PC-3 (cell line): ENCODE results near the gene FOXI3. TPM values are rescaled to one million over a fixed set of nuclear protein-coding genes. Genes with fewer than 3 reads are reported as not detected.

ENCODE experiments used
- ATAC-seq: fragments of 200-7000 bp; cut with Tn5 transposase; 2 replicates; pipeline ENCODE4 v1.9.1; 2020; ENCODE audit warnings: mild to moderate bottlenecking, moderate library complexity
- BruUV-seq: library from RNA; stranded (reverse); fragments of 400-500 nt; replicated peaks from 2 replicates; lab custom pipeline; 2021; lab: Mats Ljungman, UMichigan
- CTCF ChIA-PET: fragments of 300-600 bp; sonication (Branson Sonifier 250); formaldehyde crosslinking; loops from one replicate; lab custom pipeline; 2022; ENCODE audit warnings: antibody characterized with exemption; lab: Charles Lee
- POLR2A ChIA-PET: fragments of 300-600 bp; sonication (Branson Sonifier 250); formaldehyde crosslinking; loops from one replicate; lab custom pipeline; 2022; ENCODE audit warnings: antibody characterized with exemption; ENCODE audit not compliant: unreplicated experiment; lab: Charles Lee
- DNase-seq: peaks from one replicate; pipeline ENCODE4 v3.0.0-alpha.2; 2015
- H2AFZ ChIP-seq: fragments of 300-600 bp; sonication (generic); 2 replicates; pipeline ENCODE4 v1.6.0; 2016; ENCODE audit warnings: antibody characterized with exemption, low read length
- H3F3A ChIP-seq: fragments of 300-600 bp; sonication (generic); one replicate; pipeline ENCODE4 v1.6.0; 2017; ENCODE audit warnings: antibody characterized with exemption, low read length, control low read depth, mild to moderate bottlenecking; ENCODE audit not compliant: unreplicated experiment
- H3K27ac ChIP-seq: fragments of 300-600 bp; sonication (generic); 2 replicates; pipeline ENCODE4 v1.5.1; 2016; ENCODE audit warnings: mild to moderate bottlenecking, low read length
- H3K27me3 ChIP-seq: fragments of 300-600 bp; sonication (generic); 2 replicates; pipeline ENCODE4 v1.6.1; 2016; ENCODE audit warnings: low read length, mixed read lengths
- H3K36me3 ChIP-seq: fragments of 300-600 bp; sonication (generic); 2 replicates; pipeline ENCODE4 v1.6.1; 2016; ENCODE audit warnings: low read depth, mixed run types, low read length, mixed read lengths
- H3K4me1 ChIP-seq: fragments of 300-600 bp; sonication (generic); 2 replicates; pipeline ENCODE4 v1.5.1; 2016; ENCODE audit warnings: low read length; ENCODE audit not compliant: insufficient read depth
- H3K4me2 ChIP-seq: fragments of 300-600 bp; sonication (generic); 2 replicates; pipeline ENCODE4 v1.6.0; 2016; ENCODE audit warnings: low read length
- H3K4me3 ChIP-seq: fragments of 300-600 bp; sonication (generic); 2 replicates; pipeline ENCODE4 v1.5.1; 2016; ENCODE audit warnings: mild to moderate bottlenecking, low read length, mixed read lengths
- H3K79me2 ChIP-seq: fragments of 300-600 bp; sonication (generic); 2 replicates; pipeline ENCODE4 v1.6.1; 2017; ENCODE audit warnings: low read length, mixed read lengths
- H3K9ac ChIP-seq: fragments of 300-600 bp; sonication (generic); 2 replicates; pipeline ENCODE4 v1.6.0; 2016; ENCODE audit warnings: mild to moderate bottlenecking, low read length
- H3K9me2 ChIP-seq: fragments of 300-600 bp; sonication (generic); replicated peaks from 2 replicates; pipeline ENCODE4 v1.6.1; 2016; ENCODE audit warnings: mixed run types, low read length, mixed read lengths
- H3K9me3 ChIP-seq: fragments of 300-600 bp; sonication (generic); 2 replicates; pipeline ENCODE4 v1.6.1; 2016; ENCODE audit warnings: low read length, mixed read lengths
- H4K20me1 ChIP-seq: fragments of 300-600 bp; sonication (generic); 2 replicates; pipeline ENCODE4 v1.6.1; 2016; ENCODE audit warnings: low read length, mixed read lengths
- CTCF ChIP-seq: fragments of 300-600 bp; sonication (generic); conservative IDR thresholded peaks from 2 replicates; pipeline ENCODE4 v1.5.1; 2017; ENCODE audit warnings: antibody characterized with exemption, low read depth, mild to moderate bottlenecking, low read length
- EZH2 ChIP-seq: fragments of 300-600 bp; sonication (generic); IDR thresholded peaks from one replicate; pipeline ENCODE4 v1.6.1; 2017; ENCODE audit warnings: antibody characterized with exemption, mild to moderate bottlenecking, low read length; ENCODE audit not compliant: unreplicated experiment
- EZH2phosphoT487 ChIP-seq: fragments of 300-600 bp; sonication (generic); IDR thresholded peaks from 2 replicates; pipeline ENCODE4 v1.6.1; 2018; ENCODE audit warnings: mild to moderate bottlenecking, antibody characterized with exemption, low read length, borderline replicate concordance
- intact Hi-C: fragments of 100-400 bp; cut with micrococcal nuclease; formaldehyde crosslinking; loops from 2 replicates; pipeline ENCODE4 v1.9.0; 2023
- total RNA-seq: library from RNA; depleted of rRNA; stranded (reverse); fragments of >200 nt; gene quantifications from 2 replicates; pipeline ENCODE4 v1.2.3, GENCODE V29; 2014; rRNA removed

The FOXI3 gene
- total RNA-seq, 1 experiment from 2014 or later: not detected

GRCh38 chr2:88398180-88398579, 54.3 kb downstream of the FOXI3 start:
- intact Hi-C loops: no loop called here
- CTCF ChIA-PET: no interaction called here
- H4K20me1 ChIP-seq: no peaks in the 10 kb centered on the region
- POLR2A ChIA-PET: no interaction called here
- ATAC-seq: no peak
- no peaks in the 10 kb centered on the region for H3K9me2 ChIP-seq
- no peaks in the 10 kb centered on the region for H3K36me3 ChIP-seq
- H3K4me1 ChIP-seq: no peaks in the 10 kb centered on the region
- no peak overlapping the region for H3K4me2 ChIP-seq
- BruUV-seq: no TSS peak
- no peak overlapping the region for H3K4me3 ChIP-seq
- H3K27ac ChIP-seq: no peak overlapping the region
- H3K9ac ChIP-seq: no peak overlapping the region
- H3K9me3 ChIP-seq: no peaks in the 10 kb centered on the region
- no peaks in the 10 kb centered on the region for H3K79me2 ChIP-seq
- H3F3A ChIP-seq: no peaks in the 10 kb centered on the region
- DNase-seq: no peak
- H2AFZ ChIP-seq: no peak overlapping the region
- peaks cover 42% of the 10 kb centered on the region for H3K27me3 ChIP-seq
- TF ChIP-seq EZH2phosphoT487: no peak
- TF ChIP-seq CTCF: no peak
- no peak for TF ChIP-seq EZH2

Other genes starting within 250 kb of the FOXI3 start
- gene EIF2AK3, start 174.8 kb upstream of the FOXI3 start, total RNA-seq: 10.7 and 16.2 TPM in 2 replicates
- 10.7 and 17.5 TPM in 2 replicates for gene RPIA, start 239.0 kb upstream of the FOXI3 start, total RNA-seq